Heart left ventricle (tissue), 13 donors: Measurements from ENCODE around the gene PPIE.
"Not testable (repeated sequence)": the region's sequence is repeated elsewhere in the genome, so short reads cannot be mapped to it uniquely, and the experiment has no call there.

Experiments used
- POLR2A ChIP-seq, 2 donors: fragments of 450-650 bp; IDR thresholded peaks; one replicate each; pipeline ENCODE4 v1.6.1; 2017; ENCODE audit warnings: antibody characterized with exemption in 2 of 2, mild to moderate bottlenecking in 2 of 2, moderate library complexity in 2 of 2
- TF ChIP-seq, protein P1 (sequence below), 12 donors: fragments of 200-600 bp; sonication (generic) in 4 of 12; IDR thresholded peaks; one replicate each; pipeline versions ENCODE4 v1.5.0 to v1.8.0; 2018 to 2022; ENCODE audit warnings: antibody characterized with exemption in 12 of 12, mild to moderate bottlenecking in 5 of 12
- donor health status: ischemic (EF 13 %, LVEDD 7.1; RV severe dilation, severe dysfunction).
- donor health status: DM: no; HTN: yes; CAD: no.
- donor health status: DM: no; HTN: no; CAD: no.
- donor health status: ischemic (EF 25% LVEDD 6.9; RV normal size, moderate dysfunction).
- donor health status: ischemic (EF 25% LVEDD 5.7; RV mildly dilated, moderate dysfunction).
- donor health status: ischemic (EF 35%, LVEDD 5.7; RV mildly dilated, moderate dysfunction).
- donor health status: nonischemic (EF 11% LVEDD 7.7; RV severe dilation, severe dysfunction).
- donor health status: DM: yes; HTN: yes; CAD: no.
- donor health status: PGD.
- donor health status: ischemic (EF 29% LVEDD 5.4; RV normal size, mild dysfunction).
- donor health status: nonischemic (EF 23%, LVEDD 6.1; RV moderate dilation, normal function).

- TF ChIP-seq, protein P1, sequence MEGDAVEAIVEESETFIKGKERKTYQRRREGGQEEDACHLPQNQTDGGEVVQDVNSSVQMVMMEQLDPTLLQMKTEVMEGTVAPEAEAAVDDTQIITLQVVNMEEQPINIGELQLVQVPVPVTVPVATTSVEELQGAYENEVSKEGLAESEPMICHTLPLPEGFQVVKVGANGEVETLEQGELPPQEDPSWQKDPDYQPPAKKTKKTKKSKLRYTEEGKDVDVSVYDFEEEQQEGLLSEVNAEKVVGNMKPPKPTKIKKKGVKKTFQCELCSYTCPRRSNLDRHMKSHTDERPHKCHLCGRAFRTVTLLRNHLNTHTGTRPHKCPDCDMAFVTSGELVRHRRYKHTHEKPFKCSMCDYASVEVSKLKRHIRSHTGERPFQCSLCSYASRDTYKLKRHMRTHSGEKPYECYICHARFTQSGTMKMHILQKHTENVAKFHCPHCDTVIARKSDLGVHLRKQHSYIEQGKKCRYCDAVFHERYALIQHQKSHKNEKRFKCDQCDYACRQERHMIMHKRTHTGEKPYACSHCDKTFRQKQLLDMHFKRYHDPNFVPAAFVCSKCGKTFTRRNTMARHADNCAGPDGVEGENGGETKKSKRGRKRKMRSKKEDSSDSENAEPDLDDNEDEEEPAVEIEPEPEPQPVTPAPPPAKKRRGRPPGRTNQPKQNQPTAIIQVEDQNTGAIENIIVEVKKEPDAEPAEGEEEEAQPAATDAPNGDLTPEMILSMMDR (IDR thresholded peaks at IDR 0.05): not testable (repeated sequence)
- TF ChIP-seq POLR2A (IDR thresholded peaks at IDR 0.05): not testable (repeated sequence)
These were observed 34.8 kb downstream of the PPIE start for GRCh38 chr1:39773369-39773979.
